GM19099 (cell line): ENCODE measurements around the gene TSPAN32.

Experiments
- POLR2A ChIP-seq: IDR thresholded peaks from 3 replicates; pipeline ENCODE4 v1.6.1; 2011; ENCODE audit warnings: low read depth; ENCODE audit not compliant: insufficient read length; ENCODE audit errors: extremely low read depth

The TSPAN32 gene

GRCh38 chr11:2301631-2302305, at the start of gene TSPAN32, which contains the start of gene C11orf21:
Gene TSPAN32 (plus strand): TSS chr11:2302013. CDS start chr11:2302150, 137 bp downstream.
Gene C11orf21 (minus strand): TSS chr11:2301918. CDS start chr11:2301808, 110 bp downstream.
- TF ChIP-seq POLR2A, result peak; percentile 26

GRCh38 chr11:2252018-2252417, 49.8 kb upstream of the TSPAN32 start:
- TF ChIP-seq POLR2A, result no peak

GRCh38 chr11:2256293-2256913, 45.4 kb upstream of the TSPAN32 start:
- TF ChIP-seq POLR2A, result no peak

GRCh38 chr11:2256951-2257700, 44.7 kb upstream of the TSPAN32 start:
- TF ChIP-seq POLR2A, result no peak

GRCh38 chr11:2258501-2259465, 43.0 kb upstream of the TSPAN32 start:
- TF ChIP-seq POLR2A, result no peak

GRCh38 chr11:2259466-2259830, 42.4 kb upstream of the TSPAN32 start:
- no peak for TF ChIP-seq POLR2A

- no peak for TF ChIP-seq POLR2A
Observed at GRCh38 chr11:2259897-2260451, 41.8 kb upstream of the TSPAN32 start.

GRCh38 chr11:2260491-2261364, 41.1 kb upstream of the TSPAN32 start:
- no peak for TF ChIP-seq POLR2A

GRCh38 chr11:2261436-2262230, 40.2 kb upstream of the TSPAN32 start:
- TF ChIP-seq POLR2A, result no peak

- no peak for TF ChIP-seq POLR2A
Observed at GRCh38 chr11:2262301-2263070, 39.3 kb upstream of the TSPAN32 start.

GRCh38 chr11:2263071-2263565, 38.7 kb upstream of the TSPAN32 start:
- no peak for TF ChIP-seq POLR2A
